Fibroblast of lung (primary cell): ENCODE measurements around the gene OCA2.

ENCODE experiments used
- EZH2 ChIP-seq: IDR thresholded peaks from 2 replicates; pipeline ENCODE4 v1.5.1; 2012; ENCODE audit warnings: low read length, control low read depth, mild to moderate bottlenecking; ENCODE audit errors: missing control alignments
- TF ChIP-seq, protein P1 (sequence below), 2 donors: IDR thresholded peaks in 1 of 2; conservative IDR thresholded peaks in 1 of 2; 1 replicate in 1 of 2; 2 replicates in 1 of 2; pipeline ENCODE4 v1.5.1; 2011 to 2012; ENCODE audit warnings: low read length in 2 of 2, control low read depth in 1 of 2, inconsistent platforms in 1 of 2, low read depth in 1 of 2, mild to moderate bottlenecking in 1 of 2

DNA sequence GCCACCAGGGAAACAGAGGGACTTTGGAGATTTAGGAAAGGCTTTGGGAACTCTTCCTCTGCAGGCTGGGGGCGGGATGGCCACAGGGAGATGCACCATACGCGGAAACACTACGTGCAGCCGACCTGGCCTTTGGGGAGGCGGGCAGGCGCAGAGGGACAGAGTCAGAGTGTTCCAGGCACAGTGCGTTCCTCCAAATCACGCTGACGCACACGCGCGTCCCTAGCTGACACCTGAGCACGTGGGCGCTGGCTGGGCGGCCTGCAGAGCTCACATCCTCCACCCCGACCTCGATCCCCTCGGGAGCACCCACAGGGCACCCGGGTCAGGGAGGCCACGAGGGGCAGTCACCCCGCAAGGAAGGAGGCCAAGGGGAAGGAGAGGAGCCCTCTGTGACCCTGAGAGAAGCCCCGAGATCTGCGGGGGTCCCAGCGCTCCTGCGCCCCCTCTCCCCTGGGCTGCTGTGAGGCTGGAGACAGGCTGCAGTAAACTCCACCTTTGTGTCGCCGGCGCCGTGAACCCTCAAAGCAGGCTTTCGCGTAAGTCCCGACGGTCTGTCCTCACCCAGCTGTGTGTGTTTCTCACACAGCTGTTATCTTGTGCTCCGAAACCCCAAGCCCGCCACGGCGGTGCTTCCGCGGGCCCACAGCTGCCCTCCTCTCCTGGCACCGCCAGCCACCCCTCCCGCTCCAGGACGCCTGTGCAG is 196.3 kb downstream of the OCA2 start:
- TF ChIP-seq, protein P1, sequence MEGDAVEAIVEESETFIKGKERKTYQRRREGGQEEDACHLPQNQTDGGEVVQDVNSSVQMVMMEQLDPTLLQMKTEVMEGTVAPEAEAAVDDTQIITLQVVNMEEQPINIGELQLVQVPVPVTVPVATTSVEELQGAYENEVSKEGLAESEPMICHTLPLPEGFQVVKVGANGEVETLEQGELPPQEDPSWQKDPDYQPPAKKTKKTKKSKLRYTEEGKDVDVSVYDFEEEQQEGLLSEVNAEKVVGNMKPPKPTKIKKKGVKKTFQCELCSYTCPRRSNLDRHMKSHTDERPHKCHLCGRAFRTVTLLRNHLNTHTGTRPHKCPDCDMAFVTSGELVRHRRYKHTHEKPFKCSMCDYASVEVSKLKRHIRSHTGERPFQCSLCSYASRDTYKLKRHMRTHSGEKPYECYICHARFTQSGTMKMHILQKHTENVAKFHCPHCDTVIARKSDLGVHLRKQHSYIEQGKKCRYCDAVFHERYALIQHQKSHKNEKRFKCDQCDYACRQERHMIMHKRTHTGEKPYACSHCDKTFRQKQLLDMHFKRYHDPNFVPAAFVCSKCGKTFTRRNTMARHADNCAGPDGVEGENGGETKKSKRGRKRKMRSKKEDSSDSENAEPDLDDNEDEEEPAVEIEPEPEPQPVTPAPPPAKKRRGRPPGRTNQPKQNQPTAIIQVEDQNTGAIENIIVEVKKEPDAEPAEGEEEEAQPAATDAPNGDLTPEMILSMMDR (conservative IDR thresholded peaks at IDR 0.05 in 1 of 2, IDR thresholded peaks at IDR 0.05 in 1 of 2; ENCODE audit: low read depth in 1 of 2, low read length in 2 of 2): no peak
- TF ChIP-seq EZH2: no peak
